HG03521 (cell line): ENCODE measurements around the gene KAZN.

Experiments used
- ATAC-seq: cut with Tn5 transposase; IDR thresholded peaks from one replicate; pipeline ENCODE4 v1.9.1; 2021; ENCODE audit warnings: mild to moderate bottlenecking, moderate library complexity; ENCODE audit not compliant: unreplicated experiment

The KAZN gene

GRCh38 chr1:14924455-14925331, 326.2 kb downstream of the KAZN start:
- ATAC-seq = no peak

GRCh38 chr1:14925336-14926136, 327.1 kb downstream of the KAZN start:
- no peak for ATAC-seq

GRCh38 chr1:14926229-14926628, 327.7 kb downstream of the KAZN start:
- no peak for ATAC-seq

GRCh38 chr1:14926818-14927575, 328.5 kb downstream of the KAZN start:
- ATAC-seq = no peak

- ATAC-seq = no peak
Observed at GRCh38 chr1:14928412-14928811, 329.9 kb downstream of the KAZN start.

- no peak for ATAC-seq
Observed at GRCh38 chr1:14928886-14929546, 330.5 kb downstream of the KAZN start.

- no peak for ATAC-seq
Observed at GRCh38 chr1:14929547-14930246, 331.2 kb downstream of the KAZN start.

- no peak for ATAC-seq
Observed at GRCh38 chr1:14930247-14930965, 331.9 kb downstream of the KAZN start.

GRCh38 chr1:14932034-14932638, 333.7 kb downstream of the KAZN start:
- no peak for ATAC-seq

GRCh38 chr1:14934867-14935266, 336.4 kb downstream of the KAZN start:
- no peak for ATAC-seq

GRCh38 chr1:14936815-14937214, 338.3 kb downstream of the KAZN start:
- ATAC-seq = no peak

GRCh38 chr1:14937288-14937949, 338.9 kb downstream of the KAZN start:
- no peak for ATAC-seq

GRCh38 chr1:14939527-14940284, 341.2 kb downstream of the KAZN start:
- no peak for ATAC-seq

- ATAC-seq = no peak
Observed at GRCh38 chr1:14940285-14940870, 341.9 kb downstream of the KAZN start.

- no peak for ATAC-seq
Observed at GRCh38 chr1:14941864-14942263, 343.4 kb downstream of the KAZN start.

GRCh38 chr1:14944471-14944985, 346.0 kb downstream of the KAZN start:
- no peak for ATAC-seq
